Measurements from ENCODE around the gene HLA-A. TPM values are rescaled to one million over a fixed set of nuclear protein-coding genes. Genes with fewer than 3 reads are reported as not detected.
A peak's percentile ranks its signal among the peaks of the same experiment; 100 is the strongest.

Gene HLA-A
- total and polyA plus RNA-seq, 7 donors: 279 to 2,938 (median 402) TPM

DNA sequence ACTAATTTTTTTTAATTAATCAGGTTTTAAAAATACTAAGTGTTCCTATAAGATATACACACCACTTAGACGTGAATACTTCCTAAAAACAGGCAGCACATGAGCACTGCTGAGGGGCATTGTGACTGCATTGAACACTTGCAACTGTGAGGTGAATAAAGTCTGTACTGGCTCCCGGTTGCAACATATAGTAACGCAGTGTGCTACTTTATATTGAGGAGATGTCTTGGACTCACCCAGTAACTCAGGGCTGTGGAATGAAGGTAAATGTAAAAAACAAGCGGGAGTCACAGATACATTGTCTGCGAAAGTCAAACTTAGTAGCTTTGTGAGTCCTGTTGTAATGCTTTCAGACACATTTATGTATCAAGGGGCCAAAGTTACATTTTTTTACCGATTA, 17.0 kb upstream of the HLA-A start:
- Histone ChIP-seq H3K9me3 (no peaks in the 10 kb centered on the region), H3K4me3 (no peak overlapping the region), H3K27me3 (no peaks in the 10 kb centered on the region), H3K36me3 (no peaks in the 10 kb centered on the region), H3K27ac (no peak overlapping the region), H3K4me1 (peaks cover 0 to 4% (median 0%) of the 10 kb centered on the region in 4 donors)
- WGBS, 2 donors: 53 to 91% methylated on average over 6 of the region's 6 CpGs
- intact Hi-C loops (cut with DNase I): loop anchor here (5.0 kb wide), 2 partner anchors 38 to 52 kb away; no protein-coding TSS in a partner anchor
- no peak for TF ChIP-seq POLR2A (IDR thresholded peaks at IDR 0.05)
- no peak for TF ChIP-seq POLR2AphosphoS5 (IDR thresholded peaks at IDR 0.05)
- TF ChIP-seq, protein P1, sequence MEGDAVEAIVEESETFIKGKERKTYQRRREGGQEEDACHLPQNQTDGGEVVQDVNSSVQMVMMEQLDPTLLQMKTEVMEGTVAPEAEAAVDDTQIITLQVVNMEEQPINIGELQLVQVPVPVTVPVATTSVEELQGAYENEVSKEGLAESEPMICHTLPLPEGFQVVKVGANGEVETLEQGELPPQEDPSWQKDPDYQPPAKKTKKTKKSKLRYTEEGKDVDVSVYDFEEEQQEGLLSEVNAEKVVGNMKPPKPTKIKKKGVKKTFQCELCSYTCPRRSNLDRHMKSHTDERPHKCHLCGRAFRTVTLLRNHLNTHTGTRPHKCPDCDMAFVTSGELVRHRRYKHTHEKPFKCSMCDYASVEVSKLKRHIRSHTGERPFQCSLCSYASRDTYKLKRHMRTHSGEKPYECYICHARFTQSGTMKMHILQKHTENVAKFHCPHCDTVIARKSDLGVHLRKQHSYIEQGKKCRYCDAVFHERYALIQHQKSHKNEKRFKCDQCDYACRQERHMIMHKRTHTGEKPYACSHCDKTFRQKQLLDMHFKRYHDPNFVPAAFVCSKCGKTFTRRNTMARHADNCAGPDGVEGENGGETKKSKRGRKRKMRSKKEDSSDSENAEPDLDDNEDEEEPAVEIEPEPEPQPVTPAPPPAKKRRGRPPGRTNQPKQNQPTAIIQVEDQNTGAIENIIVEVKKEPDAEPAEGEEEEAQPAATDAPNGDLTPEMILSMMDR (IDR thresholded peaks at IDR 0.05): no peak
- TF ChIP-seq EP300 (IDR thresholded peaks at IDR 0.05): no peak
- no peak for DNase-seq

DNA sequence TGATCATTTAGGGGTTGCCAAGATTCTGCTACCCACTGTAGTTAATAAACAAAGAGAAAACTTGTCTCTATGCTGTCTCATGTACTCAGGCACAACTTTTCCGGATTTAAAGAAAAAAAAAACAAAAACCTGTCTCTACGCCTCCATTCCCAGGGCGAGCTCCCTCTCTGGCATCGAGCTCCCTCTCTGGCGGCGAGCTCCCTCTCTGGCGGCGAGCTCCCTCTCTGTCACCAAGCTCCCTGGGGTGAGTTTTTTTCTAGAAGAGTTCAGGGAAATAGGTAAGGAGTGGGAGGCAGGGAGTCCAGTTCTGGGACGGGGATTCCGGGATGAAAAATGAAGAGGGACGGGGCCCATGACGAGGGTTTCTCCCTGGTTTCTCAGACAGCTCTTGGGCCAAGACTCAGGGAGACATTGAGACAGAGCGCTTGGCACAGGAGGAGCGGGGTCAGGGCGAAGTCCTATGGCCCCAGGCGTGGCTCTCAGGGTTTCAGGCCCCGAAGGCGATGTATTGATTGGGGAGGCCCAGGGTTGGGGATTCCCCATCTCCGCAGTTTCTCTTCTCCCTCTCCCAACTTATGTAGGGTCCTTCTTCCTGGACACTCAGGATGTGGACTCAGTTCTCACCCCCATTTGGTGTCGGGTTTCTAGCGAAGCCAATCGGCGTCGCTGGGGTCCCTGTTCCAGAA, 16.5 kb upstream of the HLA-A start:
- Histone ChIP-seq H3K27me3 (no peaks in the 10 kb centered on the region), H3K27ac (peak overlapping the region in 3 of 4 donors; percentile 82 to 86 (median 84)), H3K4me3 (peak overlapping the region in 3 of 4 donors; percentile 48 to 69 (median 53)), H3K36me3 (no peaks in the 10 kb centered on the region), H3K9me3 (no peaks in the 10 kb centered on the region), H3K4me1 (peaks cover 0 to 4% (median 0%) of the 10 kb centered on the region in 4 donors)
- intact Hi-C loops (cut with DNase I): loop anchor here (2.0 to 5.0 kb wide), 3 partner anchors 17 to 51 kb away; partner anchors contain the start of gene HLA-A
- WGBS, 2 donors: 36 to 68% methylated on average over 24 of the region's 24 CpGs
- no peak for DNase-seq
- TF ChIP-seq POLR2A (IDR thresholded peaks at IDR 0.05) (no peak), POLR2AphosphoS5 (IDR thresholded peaks at IDR 0.05) (no peak), EP300 (IDR thresholded peaks at IDR 0.05) (no peak)
- TF ChIP-seq, protein P1 (IDR thresholded peaks at IDR 0.05): no peak

DNA sequence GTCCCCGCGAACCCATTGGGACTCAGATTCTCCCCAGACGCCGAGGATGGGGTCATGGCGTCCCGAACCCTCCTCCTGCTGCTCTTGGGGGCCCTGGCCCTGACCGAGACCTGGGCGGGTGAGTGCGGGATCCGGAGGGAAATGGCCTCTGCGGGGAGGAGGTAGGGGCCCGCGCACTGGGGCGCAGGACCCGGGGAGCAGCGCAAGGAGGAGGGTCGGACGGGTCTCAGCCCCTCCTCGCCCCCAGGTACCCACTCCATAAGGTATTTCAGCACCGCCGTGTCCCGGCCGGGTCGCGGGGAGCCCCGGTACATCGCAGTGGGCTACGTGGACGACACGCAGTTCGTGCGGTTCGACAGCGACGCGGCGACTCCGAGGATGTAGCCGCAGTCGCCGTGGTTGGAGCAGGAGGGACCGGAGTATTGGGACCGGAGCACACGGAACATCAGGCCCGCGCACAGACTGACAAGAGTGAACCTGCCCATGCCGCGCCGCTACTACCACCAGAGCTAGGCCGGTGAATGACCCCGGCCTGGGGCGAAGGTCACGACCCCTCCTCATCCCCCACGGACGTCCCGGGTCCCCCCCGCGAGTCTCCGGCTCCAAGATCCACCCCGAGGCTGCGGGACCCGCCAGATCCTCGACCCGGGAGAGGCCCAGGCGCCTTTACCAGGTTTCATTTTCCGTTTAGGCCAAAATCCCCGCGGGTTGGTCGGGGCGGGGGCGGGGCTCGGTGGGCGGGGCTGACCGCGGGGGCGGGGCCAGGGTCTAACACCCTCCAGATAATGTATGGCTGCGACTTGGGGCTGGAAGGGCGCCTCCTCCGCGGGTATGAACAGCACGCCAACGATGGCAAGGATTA, 15.7 kb upstream of the HLA-A start:
- WGBS, 2 donors: 3% methylated on average over 82 of the region's 82 CpGs
- peak; percentile 81 for DNase-seq
- intact Hi-C loops (cut with DNase I): loop anchor here (2.0 to 5.0 kb wide), 3 partner anchors 16 to 51 kb away; partner anchors contain the start of gene HLA-A

DNA sequence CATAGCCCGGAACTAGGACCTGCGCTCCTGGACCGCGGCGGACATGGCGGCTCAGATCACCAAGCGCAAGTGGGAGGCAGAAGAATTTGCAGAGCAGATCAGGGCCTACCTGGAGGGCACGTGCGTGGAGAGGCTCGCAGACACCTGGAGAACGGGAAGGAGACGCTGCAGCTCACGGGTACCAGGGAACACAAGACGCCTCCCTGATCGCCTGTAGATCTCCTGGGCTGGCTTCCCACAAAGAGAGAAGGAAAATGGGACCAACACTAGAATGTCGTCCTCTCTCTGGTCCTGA, 15.1 kb upstream of the HLA-A start:
- H3K27me3 ChIP-seq: no peaks in the 10 kb centered on the region
- intact Hi-C loops (cut with DNase I): loop anchor here (2.0 to 5.0 kb wide), 3 partner anchors 16 to 50 kb away; partner anchors contain the start of gene HLA-A
- no peaks in the 10 kb centered on the region for H3K36me3 ChIP-seq
- no peaks in the 10 kb centered on the region for H3K9me3 ChIP-seq
- no peak for DNase-seq
- peak overlapping the region in 3 of 4 donors; percentile 82 to 86 (median 84) for H3K27ac ChIP-seq
- H3K4me3 ChIP-seq: peak overlapping the region in 3 of 4 donors; percentile 48 to 69 (median 53)
- WGBS, 2 donors: 5 to 7% methylated on average over 16 of the region's 16 CpGs
- H3K4me1 ChIP-seq: peaks cover 0 to 4% (median 0%) of the 10 kb centered on the region in 4 donors
- TF ChIP-seq EP300 (IDR thresholded peaks at IDR 0.05) (no peak), POLR2AphosphoS5 (IDR thresholded peaks at IDR 0.05) (no peak), POLR2A (IDR thresholded peaks at IDR 0.05) (no peak)
- TF ChIP-seq, protein P1 (IDR thresholded peaks at IDR 0.05): no peak

More for the DNA sequence above, 15.7 kb upstream of the HLA-A start:
- peak overlapping the region in 3 of 4 donors; percentile 48 to 69 (median 53) for H3K4me3 ChIP-seq
- H3K27me3 ChIP-seq: no peaks in the 10 kb centered on the region
- no peaks in the 10 kb centered on the region for H3K9me3 ChIP-seq
- H3K27ac ChIP-seq: peak overlapping the region in 3 of 4 donors; percentile 82 to 86 (median 84)
- no peaks in the 10 kb centered on the region for H3K36me3 ChIP-seq
- TF ChIP-seq POLR2A (IDR thresholded peaks at IDR 0.05) (peak; percentile 9 to 39), POLR2AphosphoS5 (IDR thresholded peaks at IDR 0.05) (peak in 3 of 4 donors; percentile 6 to 68 (median 40)), EP300 (IDR thresholded peaks at IDR 0.05) (no peak)
- TF ChIP-seq, protein P1 (IDR thresholded peaks at IDR 0.05): no peak
- H3K4me1 ChIP-seq: peaks cover 0 to 4% (median 0%) of the 10 kb centered on the region in 4 donors

All from sigmoid colon (tissue), 7 donors.